Stimulated activated effector memory CD8-positive, alpha-beta T cell treated with anti-CD3 and anti-CD28 coated beads, Interleukin-12 subunit alpha, Interleukin-12 subunit beta, amount 100 ng/mL, for 72 hours (primary cell): ENCODE results near the gene CAMK2N1.

Experiments
- ATAC-seq: fragments of 150-1000 bp; cut with Tn5 transposase; 2 replicates; pipeline ENCODE4 v1.10.0; 2021
- DNase-seq, 2 donors: peaks; one replicate each; pipeline ENCODE4 v3.0.0; 2021 to 2022; ENCODE audit warnings: low spot score in 2 of 2
- H3K27ac Mint-ChIP-seq: one replicate; pipeline ENCODE4 v1.8.0; 2022; ENCODE audit warnings: mild to moderate bottlenecking, mixed read lengths
- H3K36me3 Mint-ChIP-seq: one replicate; pipeline ENCODE4 v1.8.0; 2022; ENCODE audit warnings: mild to moderate bottlenecking, mixed read lengths
- H3K4me1 Mint-ChIP-seq: one replicate; pipeline ENCODE4 v1.8.0; 2022; ENCODE audit warnings: mixed read lengths
- H3K4me3 Mint-ChIP-seq: one replicate; pipeline ENCODE4 v1.8.0; 2022; ENCODE audit warnings: mild to moderate bottlenecking, mixed read lengths
- H3K9me3 Mint-ChIP-seq: one replicate; pipeline ENCODE4 v1.8.0; 2022; ENCODE audit warnings: mixed read lengths

The CAMK2N1 gene

DNA sequence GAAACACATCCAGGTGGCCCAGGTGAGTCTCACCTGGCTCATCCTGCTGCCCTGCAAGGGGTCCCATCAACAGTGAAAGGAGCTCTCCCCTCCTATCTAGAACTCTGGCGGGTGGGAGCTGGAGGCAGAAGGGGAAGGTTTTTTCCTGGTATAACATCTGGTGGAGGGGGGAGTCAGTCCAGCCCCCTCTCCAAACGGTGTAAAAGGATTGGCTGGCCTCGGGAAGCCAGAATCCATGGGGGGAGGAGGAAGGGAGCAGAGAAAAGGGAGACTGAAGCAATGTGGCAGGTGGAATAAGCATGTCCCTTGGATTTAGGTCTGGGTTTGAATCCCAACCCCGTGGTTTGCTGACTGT is 1.2 kb upstream of the CAMK2N1 start:
- Mint-ChIP-seq H3K9me3 (no peaks in the 10 kb centered on the region), H3K27ac (peak overlapping the region; percentile 37), H3K4me3 (peak overlapping the region; percentile 85), H3K4me1 (peaks cover 23% of the 10 kb centered on the region), H3K36me3 (peaks cover 14% of the 10 kb centered on the region)
- DNase-seq (no peak), ATAC-seq (no peak)

DNA sequence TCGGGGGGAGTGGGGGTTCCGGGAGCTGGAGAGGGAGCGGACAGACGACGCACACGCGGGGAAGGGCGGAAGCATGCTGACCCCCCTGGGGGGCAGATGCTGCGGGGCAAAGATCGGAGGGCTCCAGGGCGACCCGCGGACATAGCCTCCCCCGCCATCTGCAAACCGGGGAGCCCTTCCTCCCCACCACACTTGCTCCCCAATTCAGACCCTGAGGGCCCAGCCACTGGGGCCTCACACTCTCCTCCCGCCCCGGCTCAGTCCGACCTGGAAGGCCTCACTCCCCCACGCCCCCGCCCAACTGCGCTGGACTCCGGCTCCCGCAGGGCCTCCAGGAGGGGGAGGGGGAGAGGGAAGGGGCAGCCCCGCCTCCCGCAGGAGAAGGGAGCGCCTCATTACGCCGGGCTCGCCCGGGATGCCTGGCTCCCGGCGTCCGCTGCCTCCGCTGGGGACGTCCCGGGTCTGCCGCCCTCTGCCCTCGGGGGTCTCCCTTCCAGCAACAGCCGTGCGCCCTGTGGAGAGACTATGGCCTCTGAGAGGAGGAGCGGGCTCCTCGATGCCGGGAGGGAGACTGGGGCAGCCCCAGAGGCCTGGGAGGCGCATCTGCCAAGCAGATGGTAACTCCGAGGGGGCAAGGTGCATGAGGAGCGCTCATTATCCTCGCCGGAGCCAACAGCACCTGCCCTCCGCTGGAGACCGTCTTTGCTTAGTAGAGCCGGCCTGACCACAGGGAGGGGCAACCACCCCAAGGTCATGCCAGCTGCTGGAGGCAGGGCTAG is 636 bp upstream of the CAMK2N1 start:
- Mint-ChIP-seq H3K9me3 (no peaks in the 10 kb centered on the region), H3K36me3 (peaks cover 14% of the 10 kb centered on the region), H3K4me1 (peaks cover 26% of the 10 kb centered on the region), H3K4me3 (peak overlapping the region; percentile 85), H3K27ac (peak overlapping the region; percentile 37)
- ATAC-seq (peak; percentile 6), DNase-seq (peak in 1 of 2 donors; percentile 14)

DNA sequence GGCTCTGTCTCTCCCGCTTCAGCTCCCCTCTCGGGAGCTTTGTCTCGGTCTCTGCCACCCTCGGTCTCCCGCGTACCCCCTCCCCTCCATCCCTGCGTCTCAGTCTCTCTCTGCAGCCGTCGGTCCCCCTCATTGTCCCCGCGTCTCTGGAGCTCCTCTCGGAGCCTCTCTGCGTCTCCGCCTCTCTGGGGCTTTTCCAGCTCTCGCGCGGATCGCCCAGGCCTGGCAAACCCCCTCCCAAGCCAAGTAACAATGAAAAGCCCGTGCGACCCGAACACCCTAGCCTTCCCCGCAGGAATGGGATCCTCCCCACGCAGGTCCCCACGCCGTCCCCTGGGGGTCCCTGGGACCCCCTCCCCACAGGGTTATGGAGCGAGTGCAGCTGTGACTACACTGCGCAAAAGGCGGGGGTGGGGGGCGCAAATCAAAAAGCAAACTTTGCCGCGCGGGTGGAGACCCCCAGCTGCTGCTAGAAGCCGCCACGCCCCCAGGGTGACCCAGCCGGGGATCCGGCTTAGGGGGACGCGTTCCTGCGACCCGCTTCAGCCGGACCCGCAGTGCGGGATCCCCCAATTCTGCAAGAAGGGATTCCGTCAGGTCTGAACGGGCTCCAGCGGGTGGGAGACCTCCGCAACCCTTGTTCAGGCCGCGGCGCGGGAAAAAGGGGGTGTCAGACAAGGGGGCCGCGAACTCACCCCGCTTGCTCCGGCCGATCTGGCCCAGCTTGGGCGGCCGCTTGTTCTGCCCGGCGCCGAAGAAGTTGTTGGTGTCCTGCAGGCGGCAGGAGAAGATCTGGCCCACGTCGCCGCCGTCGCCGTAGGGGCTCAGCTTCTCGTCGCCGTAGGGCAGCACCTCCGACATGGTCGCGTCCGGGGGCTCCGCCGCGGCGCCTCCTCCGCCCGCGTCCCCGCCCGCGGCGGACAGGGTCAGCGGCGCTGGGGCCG is 1.2 kb downstream of the CAMK2N1 start:
- Mint-ChIP-seq H3K4me1 (peaks cover 31% of the 10 kb centered on the region), H3K36me3 (peaks cover 14% of the 10 kb centered on the region), H3K4me3 (peak overlapping the region; percentile 85), H3K27ac (peak overlapping the region; percentile 12), H3K9me3 (no peaks in the 10 kb centered on the region)
- ATAC-seq (peak; percentile 3), DNase-seq (no peak)

DNA sequence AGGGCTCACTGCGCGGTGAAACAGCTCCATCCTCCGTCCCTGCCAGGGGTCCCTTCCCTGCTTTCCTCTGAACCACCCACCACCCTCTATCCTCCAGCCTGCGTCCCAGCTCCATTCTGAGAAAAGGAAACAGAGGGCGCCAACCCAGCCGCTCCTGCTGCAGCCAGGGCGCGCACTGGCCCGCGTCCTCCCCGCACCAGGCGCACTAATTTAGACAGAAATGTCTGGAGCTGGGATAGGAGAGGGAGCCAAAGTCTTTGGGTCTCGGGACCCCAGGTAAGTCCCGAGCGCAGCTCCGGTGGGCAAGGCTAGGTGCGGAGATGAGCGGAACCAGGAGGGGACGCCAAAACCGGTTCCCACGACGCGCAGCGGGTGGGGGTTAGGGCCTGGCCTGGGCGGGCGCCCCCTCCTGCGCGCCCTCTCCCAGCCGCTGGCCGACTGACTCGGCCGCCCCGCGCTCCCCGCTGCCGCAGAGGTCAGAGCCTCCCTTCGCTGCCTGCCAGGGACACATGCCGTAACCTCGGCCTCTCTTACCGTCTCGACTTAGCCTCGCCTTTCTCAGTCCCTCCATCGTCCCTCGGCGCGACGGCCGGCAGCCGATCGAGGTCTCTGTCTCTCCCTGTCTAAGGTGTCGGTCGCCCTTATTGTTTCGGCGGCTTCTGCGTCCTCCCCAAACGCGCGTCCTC is 2.0 kb downstream of the CAMK2N1 start:
- Mint-ChIP-seq H3K4me3 (peak overlapping the region; percentile 85), H3K36me3 (peaks cover 14% of the 10 kb centered on the region), H3K4me1 (peaks cover 31% of the 10 kb centered on the region), H3K27ac (peak overlapping the region; percentile 12), H3K9me3 (no peaks in the 10 kb centered on the region)
- DNase-seq (peak in 1 of 2 donors; percentile 59), ATAC-seq (no peak)

DNA sequence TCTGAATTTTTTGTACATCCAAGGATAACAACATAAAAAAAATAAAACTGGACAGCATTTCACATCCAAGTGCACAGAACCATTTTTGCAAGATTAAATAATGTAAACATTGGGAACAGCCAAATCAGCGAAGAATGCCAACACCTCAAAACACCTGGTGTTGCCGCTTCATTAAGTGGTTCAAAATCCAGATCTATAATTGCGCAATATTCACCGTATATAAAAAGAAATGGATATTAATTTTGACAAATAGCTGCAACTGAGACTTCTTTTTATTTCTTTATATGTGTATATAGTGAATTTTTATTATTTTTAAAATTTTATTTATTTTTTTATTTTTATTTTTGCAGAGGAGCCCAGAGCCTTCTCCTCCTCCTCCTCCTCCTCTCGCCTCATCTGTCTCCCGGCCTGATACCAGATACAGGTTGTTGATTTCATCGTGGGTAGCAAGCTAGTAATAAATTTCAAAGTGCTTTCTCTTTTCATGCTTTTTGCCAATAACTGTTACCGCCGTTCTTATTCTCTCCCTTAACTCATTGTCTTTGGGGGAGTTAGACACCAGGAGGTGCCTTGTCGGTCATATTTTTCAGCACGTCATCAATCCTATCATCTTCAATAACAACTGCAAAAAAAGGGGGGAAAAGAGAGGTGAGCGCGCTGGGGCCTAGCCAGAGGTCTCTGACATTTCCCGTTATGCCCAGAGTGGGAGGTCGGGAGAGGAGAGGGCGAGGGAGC is 2.7 kb downstream of the CAMK2N1 start:
- no peaks in the 10 kb centered on the region for H3K9me3 Mint-ChIP-seq
- no peak for ATAC-seq
- peaks cover 31% of the 10 kb centered on the region for H3K4me1 Mint-ChIP-seq
- H3K36me3 Mint-ChIP-seq: peaks cover 14% of the 10 kb centered on the region
- H3K4me3 Mint-ChIP-seq: peak overlapping the region; percentile 85
- H3K27ac Mint-ChIP-seq: no peak overlapping the region
- DNase-seq: no peak

- Mint-ChIP-seq H3K4me3 (no peak overlapping the region), H3K9me3 (no peaks in the 10 kb centered on the region), H3K36me3 (peaks cover 14% of the 10 kb centered on the region), H3K27ac (no peak overlapping the region), H3K4me1 (peaks cover 24% of the 10 kb centered on the region)
- ATAC-seq (no peak), DNase-seq (no peak)
Observed at GRCh38 chr1:20481643-20482498, 4.1 kb downstream of the CAMK2N1 start.

DNA sequence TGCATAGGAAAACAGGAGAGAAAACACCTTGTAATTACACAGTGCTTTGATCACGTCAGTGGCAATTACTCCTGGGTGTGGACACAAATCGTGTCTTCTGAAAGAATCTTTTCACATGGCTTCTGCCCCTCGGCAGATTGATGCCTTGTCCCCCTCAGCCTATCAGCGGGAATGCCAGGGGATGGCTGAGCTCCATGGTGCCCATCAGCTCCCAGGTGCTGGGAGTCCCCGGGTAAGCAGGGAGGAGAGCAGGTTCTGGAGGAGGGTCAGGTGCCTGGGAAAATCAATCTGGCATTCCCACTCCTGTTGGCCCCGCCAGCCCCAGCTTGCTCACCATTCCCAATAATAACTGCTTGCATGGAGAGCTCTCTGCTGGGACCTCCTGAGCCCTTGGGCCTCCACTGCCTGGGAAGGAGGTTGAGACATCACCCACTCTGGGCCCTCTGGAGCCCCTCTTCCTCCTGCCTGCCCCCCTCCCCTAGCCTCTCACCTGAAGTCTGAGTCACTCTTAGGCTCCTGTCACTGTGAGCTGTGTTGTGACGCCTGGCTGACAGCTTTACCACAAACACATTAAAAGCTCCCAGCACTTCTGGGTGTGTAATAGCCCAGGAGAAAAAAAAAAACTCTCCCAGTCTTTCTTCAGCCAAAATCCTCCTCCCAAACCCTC is 4.9 kb downstream of the CAMK2N1 start:
- no peaks in the 10 kb centered on the region for H3K9me3 Mint-ChIP-seq
- ATAC-seq (peak; percentile 42), DNase-seq (no peak)
- peaks cover 14% of the 10 kb centered on the region for H3K36me3 Mint-ChIP-seq
- H3K4me1 Mint-ChIP-seq: peaks cover 23% of the 10 kb centered on the region
- no peak overlapping the region for H3K27ac Mint-ChIP-seq
- no peak overlapping the region for H3K4me3 Mint-ChIP-seq

DNA sequence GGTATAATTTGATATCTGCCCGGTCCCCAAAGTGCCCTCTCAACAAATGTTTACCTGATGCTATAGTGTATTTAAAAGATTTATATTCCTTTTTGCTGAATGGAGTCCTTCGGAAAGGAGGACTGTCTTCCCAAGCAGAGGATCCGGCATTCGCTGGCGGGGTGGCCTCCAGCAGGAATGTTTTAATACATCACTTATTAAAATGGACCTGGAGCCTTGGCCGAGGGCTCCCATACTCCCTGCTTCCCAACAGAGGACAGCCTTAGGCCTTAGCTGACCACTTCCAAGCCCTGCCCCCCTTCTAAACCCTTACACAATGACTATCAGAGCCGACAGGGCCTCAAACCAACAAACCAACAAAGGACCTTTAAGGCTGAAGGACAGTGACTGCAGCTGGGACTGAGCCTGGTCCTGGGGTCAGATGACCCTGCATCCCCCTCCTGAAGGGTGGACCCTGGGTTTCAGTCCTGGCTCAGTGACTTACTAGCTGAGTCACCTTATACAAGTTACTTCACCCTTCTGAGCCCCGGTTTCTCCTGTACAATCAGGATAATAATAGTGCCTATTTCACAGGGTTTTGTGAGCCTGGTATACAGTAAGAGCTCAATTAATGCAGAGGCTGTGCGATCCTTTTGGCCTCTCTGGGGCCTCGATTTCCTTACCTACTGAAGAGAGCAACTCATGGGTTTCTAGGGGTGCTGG is 5.6 kb downstream of the CAMK2N1 start:
- H3K4me1 Mint-ChIP-seq: peaks cover 23% of the 10 kb centered on the region
- H3K9me3 Mint-ChIP-seq: no peaks in the 10 kb centered on the region
- no peak overlapping the region for H3K4me3 Mint-ChIP-seq
- no peak overlapping the region for H3K27ac Mint-ChIP-seq
- ATAC-seq: no peak
- no peak for DNase-seq
- peaks cover 14% of the 10 kb centered on the region for H3K36me3 Mint-ChIP-seq

GRCh38 chr1:20479840-20480239 is 6.2 kb downstream of the CAMK2N1 start:
- DNase-seq (no peak), ATAC-seq (no peak)
- Mint-ChIP-seq H3K27ac (no peak overlapping the region), H3K4me3 (no peak overlapping the region), H3K9me3 (no peaks in the 10 kb centered on the region), H3K36me3 (peaks cover 14% of the 10 kb centered on the region), H3K4me1 (peaks cover 23% of the 10 kb centered on the region)

DNA sequence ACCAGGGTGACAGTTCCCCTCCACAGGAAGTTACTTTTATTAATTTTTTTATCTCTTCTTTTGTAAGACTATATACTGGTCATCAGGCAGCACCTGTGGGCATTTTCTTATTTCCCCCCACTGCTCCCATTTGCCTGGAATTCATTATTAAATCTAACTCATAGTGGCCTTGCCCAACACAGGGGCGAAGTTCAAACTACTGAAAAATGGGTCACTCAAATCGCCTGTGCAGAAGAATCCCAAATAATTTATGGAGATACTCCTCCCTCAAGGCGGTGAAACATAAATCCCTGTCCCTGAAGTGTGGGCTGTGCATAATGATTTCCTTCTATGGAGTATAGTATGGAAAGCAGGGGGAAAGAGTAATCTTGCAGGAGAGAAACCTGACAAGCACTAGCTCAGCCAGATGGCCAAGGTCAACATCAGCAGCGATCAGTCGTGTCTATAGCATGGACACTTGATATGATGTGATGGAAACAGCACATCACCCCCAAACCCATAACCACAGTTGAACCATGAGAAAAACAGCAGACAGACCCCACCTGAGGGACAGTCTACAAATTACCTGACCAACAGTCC is 7.9 kb downstream of the CAMK2N1 start:
- Mint-ChIP-seq H3K4me1 (peaks cover 8% of the 10 kb centered on the region), H3K27ac (no peak overlapping the region)
- ATAC-seq: no peak

GRCh38 chr1:20477348-20478056 is 8.5 kb downstream of the CAMK2N1 start:
- Mint-ChIP-seq H3K4me3 (no peak overlapping the region), H3K4me1 (peaks cover 8% of the 10 kb centered on the region), H3K36me3 (no peaks in the 10 kb centered on the region), H3K9me3 (no peaks in the 10 kb centered on the region), H3K27ac (no peak overlapping the region)
- ATAC-seq: no peak
- no peak for DNase-seq

More for the DNA sequence above, 7.9 kb downstream of the CAMK2N1 start:
- Mint-ChIP-seq H3K9me3 (no peaks in the 10 kb centered on the region), H3K4me3 (no peak overlapping the region), H3K36me3 (no peaks in the 10 kb centered on the region)
- no peak for DNase-seq

- Mint-ChIP-seq H3K9me3 (no peaks in the 10 kb centered on the region), H3K27ac (no peak overlapping the region), H3K4me3 (no peak overlapping the region), H3K36me3 (no peaks in the 10 kb centered on the region), H3K4me1 (peaks cover 3% of the 10 kb centered on the region)
- ATAC-seq (no peak), DNase-seq (no peak)
Observed at GRCh38 chr1:20476265-20477038, 9.6 kb downstream of the CAMK2N1 start.
